ENCODE results near the gene GRIN2D.

Gene GRIN2D

DNA sequence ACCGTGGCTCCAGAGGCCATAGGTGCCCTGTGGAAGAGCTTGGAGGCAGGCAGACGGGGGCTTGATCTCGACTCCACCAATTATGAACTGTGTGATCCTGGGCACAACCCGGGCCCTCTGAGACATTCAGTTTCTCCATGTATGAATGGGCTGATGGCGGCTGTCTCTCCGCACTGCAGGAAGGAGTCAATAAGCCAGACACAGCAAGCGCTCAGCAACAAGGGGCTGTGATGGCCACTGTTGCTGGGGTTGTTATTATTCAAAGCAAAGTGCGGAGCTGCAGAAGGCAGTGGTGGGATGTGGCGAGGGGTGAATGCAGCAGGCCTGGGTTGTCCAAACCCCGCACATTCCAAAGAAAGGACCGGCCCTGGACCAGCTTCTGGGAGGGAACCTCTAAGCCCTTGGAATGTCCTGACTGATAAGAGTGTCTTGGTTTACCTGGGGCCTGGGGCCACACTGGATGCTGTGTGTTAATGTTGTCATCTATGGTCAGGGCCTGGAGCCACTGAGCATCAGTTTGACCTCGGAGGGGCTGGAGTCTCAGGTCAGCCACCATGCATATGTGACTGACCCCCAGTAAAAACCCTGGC, 38.0 kb upstream of the GRIN2D start:
- H3K4me3 ChIP-seq (ENCODE audit: low read depth, low read length) = no peak overlapping the region
- H3K27me3 ChIP-seq (ENCODE audit: control insufficient read depth, insufficient read depth, low read length) = no peaks in the 10 kb centered on the region
- no peak overlapping the region for H2AFZ ChIP-seq
- H3K4me2 ChIP-seq (ENCODE audit: low read length) = no peak overlapping the region
- H3K36me3 ChIP-seq (ENCODE audit: control insufficient read depth, insufficient read depth, low read length) = no peaks in the 10 kb centered on the region
- H3K9me3 ChIP-seq (ENCODE audit: control insufficient read depth, low read length) = no peaks in the 10 kb centered on the region
- H3K79me2 ChIP-seq = peaks cover 4% of the 10 kb centered on the region
- no peak overlapping the region for H3K27ac ChIP-seq
- no peaks in the 10 kb centered on the region for H3K4me1 ChIP-seq
- TF ChIP-seq, protein P1, sequence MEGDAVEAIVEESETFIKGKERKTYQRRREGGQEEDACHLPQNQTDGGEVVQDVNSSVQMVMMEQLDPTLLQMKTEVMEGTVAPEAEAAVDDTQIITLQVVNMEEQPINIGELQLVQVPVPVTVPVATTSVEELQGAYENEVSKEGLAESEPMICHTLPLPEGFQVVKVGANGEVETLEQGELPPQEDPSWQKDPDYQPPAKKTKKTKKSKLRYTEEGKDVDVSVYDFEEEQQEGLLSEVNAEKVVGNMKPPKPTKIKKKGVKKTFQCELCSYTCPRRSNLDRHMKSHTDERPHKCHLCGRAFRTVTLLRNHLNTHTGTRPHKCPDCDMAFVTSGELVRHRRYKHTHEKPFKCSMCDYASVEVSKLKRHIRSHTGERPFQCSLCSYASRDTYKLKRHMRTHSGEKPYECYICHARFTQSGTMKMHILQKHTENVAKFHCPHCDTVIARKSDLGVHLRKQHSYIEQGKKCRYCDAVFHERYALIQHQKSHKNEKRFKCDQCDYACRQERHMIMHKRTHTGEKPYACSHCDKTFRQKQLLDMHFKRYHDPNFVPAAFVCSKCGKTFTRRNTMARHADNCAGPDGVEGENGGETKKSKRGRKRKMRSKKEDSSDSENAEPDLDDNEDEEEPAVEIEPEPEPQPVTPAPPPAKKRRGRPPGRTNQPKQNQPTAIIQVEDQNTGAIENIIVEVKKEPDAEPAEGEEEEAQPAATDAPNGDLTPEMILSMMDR (IDR thresholded peaks at IDR 0.05) = no peak
- H3K9ac ChIP-seq = no peak overlapping the region

DNA sequence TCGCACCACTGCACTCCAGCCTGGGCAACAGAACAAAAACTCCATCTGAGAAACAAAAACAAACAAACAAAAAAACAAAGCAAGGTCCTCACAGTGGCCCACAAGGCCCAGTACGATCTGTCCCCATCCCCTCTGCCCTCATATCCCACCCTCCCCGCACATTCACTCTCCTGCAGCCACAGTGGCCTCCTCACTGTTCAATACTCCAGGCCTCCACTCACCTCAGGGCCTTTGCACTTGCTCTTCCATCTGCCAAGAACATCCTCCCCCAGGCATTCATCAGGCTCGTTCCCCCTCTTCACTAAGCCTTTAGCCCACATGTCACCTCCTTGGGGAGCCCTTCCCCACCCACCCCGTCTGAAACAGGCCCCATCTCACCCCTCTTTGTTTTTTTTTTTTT, 34.3 kb upstream of the GRIN2D start:
- H3K9me3 ChIP-seq (ENCODE audit: control insufficient read depth, low read length) = no peaks in the 10 kb centered on the region
- no peaks in the 10 kb centered on the region for H3K27me3 ChIP-seq (ENCODE audit: control insufficient read depth, insufficient read depth, low read length)
- H3K4me1 ChIP-seq = peaks cover 7% of the 10 kb centered on the region
- no peak overlapping the region for H3K4me2 ChIP-seq (ENCODE audit: low read length)
- no peak overlapping the region for H2AFZ ChIP-seq
- no peak overlapping the region for H3K27ac ChIP-seq
- H3K79me2 ChIP-seq = no peaks in the 10 kb centered on the region
- H3K9ac ChIP-seq = no peak overlapping the region
- H3K4me3 ChIP-seq (ENCODE audit: low read depth, low read length) = no peak overlapping the region
- no peaks in the 10 kb centered on the region for H3K36me3 ChIP-seq (ENCODE audit: control insufficient read depth, insufficient read depth, low read length)
- TF ChIP-seq, protein P1 (IDR thresholded peaks at IDR 0.05) = no peak

DNA sequence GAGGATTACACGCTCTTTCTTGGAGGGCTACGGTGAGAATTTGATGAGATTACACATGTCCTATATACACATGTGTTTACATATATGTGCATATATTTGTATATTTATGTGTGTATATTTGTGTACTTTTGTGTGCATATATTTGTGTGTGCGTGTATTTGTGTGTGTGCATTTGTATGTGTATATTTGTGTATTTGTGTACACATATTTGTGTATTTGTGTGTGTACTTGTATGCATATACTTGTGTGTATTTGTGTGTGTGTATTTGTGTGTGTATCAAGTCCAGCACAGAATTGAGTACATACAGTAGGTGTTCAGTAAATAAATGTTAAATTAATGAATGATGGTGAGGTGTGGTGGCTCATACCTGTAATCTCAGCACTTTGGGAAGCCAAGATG, 31.6 kb upstream of the GRIN2D start:
- Histone ChIP-seq H3K27me3 (ENCODE audit: control insufficient read depth, insufficient read depth, low read length) (no peaks in the 10 kb centered on the region), H3K79me2 (no peaks in the 10 kb centered on the region), H3K4me3 (ENCODE audit: low read depth, low read length) (no peak overlapping the region), H3K4me1 (peaks cover 7% of the 10 kb centered on the region), H3K36me3 (ENCODE audit: control insufficient read depth, insufficient read depth, low read length) (no peaks in the 10 kb centered on the region), H3K27ac (no peak overlapping the region), H2AFZ (no peak overlapping the region), H3K9ac (no peak overlapping the region), H3K4me2 (ENCODE audit: low read length) (no peak overlapping the region), H3K9me3 (ENCODE audit: control insufficient read depth, low read length) (no peaks in the 10 kb centered on the region)
- TF ChIP-seq, protein P1 (IDR thresholded peaks at IDR 0.05) = no peak

DNA sequence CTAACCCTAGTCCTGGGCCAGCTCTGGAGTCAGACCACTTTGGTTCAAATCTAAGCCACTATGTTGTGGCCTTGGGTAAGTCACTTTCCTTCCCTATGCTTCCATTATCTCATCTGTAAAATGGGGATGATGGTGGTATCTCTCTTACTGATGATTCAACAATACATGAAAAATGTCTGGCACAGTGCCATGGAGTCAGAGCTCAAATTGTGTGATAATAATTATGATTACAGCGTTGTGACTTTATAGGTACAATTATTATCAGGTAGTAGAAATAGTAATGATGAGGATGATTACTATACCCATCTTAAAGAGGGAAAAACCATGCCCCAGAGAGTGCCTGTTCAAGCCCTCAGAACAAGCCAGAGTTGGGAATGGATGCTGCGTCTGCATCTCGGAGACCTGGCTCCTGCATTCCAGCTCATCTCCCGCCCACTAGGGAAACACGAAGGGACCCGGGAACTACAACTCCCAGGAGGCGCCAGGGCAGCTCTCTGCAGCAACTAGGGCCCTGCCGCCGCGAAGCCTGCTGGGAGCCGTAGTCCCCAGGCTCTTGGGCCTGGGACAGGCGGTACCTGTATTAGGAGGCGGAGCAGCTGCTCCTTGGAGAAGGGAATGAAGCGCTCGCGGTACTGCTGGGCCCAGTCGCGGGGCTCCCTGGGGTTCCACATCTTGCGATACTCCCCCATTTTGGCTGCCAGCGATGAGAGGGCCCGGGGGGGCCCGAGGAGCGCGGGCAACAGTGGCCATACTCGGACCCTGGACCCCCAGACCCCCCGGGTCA, 30.6 kb upstream of the GRIN2D start:
- TF ChIP-seq, protein P1 (IDR thresholded peaks at IDR 0.05) = no peak
- peak overlapping the region; percentile 93 for H3K27ac ChIP-seq
- no peaks in the 10 kb centered on the region for H3K27me3 ChIP-seq (ENCODE audit: control insufficient read depth, insufficient read depth, low read length)
- H3K4me3 ChIP-seq (ENCODE audit: low read depth, low read length) = peak overlapping the region; percentile 61
- no peaks in the 10 kb centered on the region for H3K36me3 ChIP-seq (ENCODE audit: control insufficient read depth, insufficient read depth, low read length)
- peaks cover 10% of the 10 kb centered on the region for H3K4me1 ChIP-seq
- H3K9ac ChIP-seq = peak overlapping the region; percentile 69
- peak overlapping the region; percentile 75 for H3K4me2 ChIP-seq (ENCODE audit: low read length)
- H3K79me2 ChIP-seq = no peaks in the 10 kb centered on the region
- H3K9me3 ChIP-seq (ENCODE audit: control insufficient read depth, low read length) = no peaks in the 10 kb centered on the region
- peak overlapping the region; percentile 88 for H2AFZ ChIP-seq

DNA sequence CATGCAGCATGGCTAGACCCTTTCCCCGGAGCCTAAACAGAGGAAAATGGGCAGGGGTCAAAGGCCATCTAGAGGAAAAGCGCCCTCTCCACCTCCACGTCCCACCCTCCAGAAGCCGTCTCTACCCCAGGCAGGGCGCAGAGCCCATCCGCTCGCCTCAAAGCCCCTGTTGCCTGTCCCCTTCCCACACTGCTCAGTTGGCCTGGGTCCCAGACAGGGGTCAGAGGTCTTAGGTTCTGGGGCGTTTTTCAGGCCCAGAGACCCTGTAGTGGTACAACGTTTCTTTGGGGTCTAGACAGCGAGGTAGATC, 30.0 kb upstream of the GRIN2D start:
- Histone ChIP-seq H3K9ac (peak overlapping the region; percentile 69), H3K27ac (peak overlapping the region; percentile 93), H3K36me3 (ENCODE audit: control insufficient read depth, insufficient read depth, low read length) (no peaks in the 10 kb centered on the region), H3K27me3 (ENCODE audit: control insufficient read depth, insufficient read depth, low read length) (no peaks in the 10 kb centered on the region), H2AFZ (peak overlapping the region; percentile 88), H3K4me1 (peaks cover 10% of the 10 kb centered on the region), H3K4me2 (ENCODE audit: low read length) (peak overlapping the region; percentile 75), H3K9me3 (ENCODE audit: control insufficient read depth, low read length) (no peaks in the 10 kb centered on the region), H3K79me2 (no peaks in the 10 kb centered on the region), H3K4me3 (ENCODE audit: low read depth, low read length) (peak overlapping the region; percentile 61)
- TF ChIP-seq, protein P1 (IDR thresholded peaks at IDR 0.05) = no peak

Data from parathyroid adenoma (tissue), 2 donors.